Heart left ventricle (tissue), 16 donors: ENCODE measurements around the gene DCDC2. TPM values are rescaled to one million over a fixed set of nuclear protein-coding genes. Genes with fewer than 3 reads are reported as not detected.

ENCODE experiments used
- ATAC-seq, 4 donors: fragments of 200-7000 bp; cut with Tn5 transposase; one replicate each; pipeline ENCODE4 v1.9.1; 2020 to 2022; ENCODE audit warnings: moderate library complexity in 4 of 4, mild to moderate bottlenecking in 3 of 4, moderate number of reproducible peaks in 1 of 4
- DNase-seq, 5 donors: peaks; one replicate each; pipeline ENCODE4 v3.0.0-alpha.2; 2020
- H3K27ac ChIP-seq, 12 donors: fragments of 200-600 bp; sonication (generic) in 4 of 12; one replicate each; pipeline versions ENCODE4 v1.5.0 to v1.8.0; 2016 to 2022; ENCODE audit warnings: mild to moderate bottlenecking in 2 of 12
- H3K27me3 ChIP-seq, 9 donors: fragments of 200-600 bp; sonication (generic) in 2 of 9; one replicate each; pipeline versions ENCODE4 v1.5.1 to v1.8.0; 2016 to 2022; ENCODE audit warnings: mild to moderate bottlenecking in 3 of 9
- H3K36me3 ChIP-seq, 9 donors: fragments of 200-600 bp; sonication (generic) in 2 of 9; one replicate each; pipeline versions ENCODE4 v1.5.0 to v1.8.0; 2018 to 2022; ENCODE audit warnings: mild to moderate bottlenecking in 2 of 9
- H3K4me1 ChIP-seq, 12 donors: fragments of 200-600 bp; sonication (generic) in 4 of 12; one replicate each; pipeline versions ENCODE4 v1.5.0 to v1.8.0; 2016 to 2022; ENCODE audit warnings: mild to moderate bottlenecking in 3 of 12
- H3K4me3 ChIP-seq, 12 donors: fragments of 200-600 bp; sonication (generic) in 4 of 12; one replicate each; pipeline versions ENCODE4 v1.5.0 to v1.8.0; 2017 to 2022; ENCODE audit warnings: mild to moderate bottlenecking in 9 of 12, moderate library complexity in 4 of 12
- H3K9me3 ChIP-seq, 12 donors: fragments of 200-600 bp; sonication (generic) in 4 of 12; one replicate each; pipeline versions ENCODE4 v1.5.0 to v1.8.0; 2016 to 2022; ENCODE audit warnings: mild to moderate bottlenecking in 1 of 12
- POLR2A ChIP-seq, 2 donors: fragments of 450-650 bp; IDR thresholded peaks; one replicate each; pipeline ENCODE4 v1.6.1; 2017; ENCODE audit warnings: antibody characterized with exemption in 2 of 2, mild to moderate bottlenecking in 2 of 2, moderate library complexity in 2 of 2
- WGBS, 4 donors: extraction: QIAGEN DNeasy Blood & Tissue Kit in 2 of 4; methylation state at CpG; one replicate each; pipeline versions ENCODE4 v1.1.5 to v1.1.7; 2013 to 2018; 5-methylcytosine and 5-hydroxymethylcytosine counted together
- intact Hi-C, 10 donors: fragments of 100-400 bp; cut with DNase I; formaldehyde crosslinking; loops; one replicate each; pipeline versions ENCODE4 v1.11.1 to v1.14.2; 2022
- polyA plus RNA-seq, 2 donors: library from polyadenylated mRNA; stranded (reverse); fragments of 200-250 nt; gene quantifications; one replicate each; pipeline ENCODE4 v1.2.3, GENCODE V29; 2013
- total RNA-seq, 9 donors: library from RNA; depleted of rRNA in 2 of 9; stranded (reverse); fragments of >200 nt in 2 of 9; fragmentation: NEBNext Ultra II Directional in 3 of 9; extraction: Animal tissue kit (Norgen Biotek cat#: 25700) in 3 of 9; gene quantifications; one replicate each; pipeline versions ENCODE4 v1.1.0 to v1.2.4, GENCODE V29; 2016 to 2023
- TF ChIP-seq, protein P1 (sequence below), 12 donors: fragments of 200-600 bp; sonication (generic) in 4 of 12; IDR thresholded peaks; one replicate each; pipeline versions ENCODE4 v1.5.0 to v1.8.0; 2018 to 2022; ENCODE audit warnings: antibody characterized with exemption in 12 of 12, mild to moderate bottlenecking in 5 of 12
- donor health status: ischemic (EF 13 %, LVEDD 7.1; RV severe dilation, severe dysfunction).
- donor health status: healthy with polysubstance abuse.
- donor health status: DM: no; HTN: yes; CAD: no.
- donor health status: DM: no; HTN: no; CAD: no.
- donor health status: ischemic (EF 25% LVEDD 6.9; RV normal size, moderate dysfunction).
- donor health status: ischemic (EF 25% LVEDD 5.7; RV mildly dilated, moderate dysfunction).
- donor health status: healthy.
- donor health status: DM: yes; HTN: yes; CAD: no.
- donor health status: ischemic (EF 35%, LVEDD 5.7; RV mildly dilated, moderate dysfunction).
- donor health status: nonischemic (EF 11% LVEDD 7.7; RV severe dilation, severe dysfunction).
- donor health status: DM: yes; HTN: yes; CAD: no.
- donor health status: PGD.
- donor health status: ischemic (EF 29% LVEDD 5.4; RV normal size, mild dysfunction).
- donor health status: nonischemic (EF 23%, LVEDD 6.1; RV moderate dilation, normal function).

DCDC2 gene
- total and polyA plus RNA-seq, 11 donors: 0.05 to 0.16 TPM; not detected in 9

DNA sequence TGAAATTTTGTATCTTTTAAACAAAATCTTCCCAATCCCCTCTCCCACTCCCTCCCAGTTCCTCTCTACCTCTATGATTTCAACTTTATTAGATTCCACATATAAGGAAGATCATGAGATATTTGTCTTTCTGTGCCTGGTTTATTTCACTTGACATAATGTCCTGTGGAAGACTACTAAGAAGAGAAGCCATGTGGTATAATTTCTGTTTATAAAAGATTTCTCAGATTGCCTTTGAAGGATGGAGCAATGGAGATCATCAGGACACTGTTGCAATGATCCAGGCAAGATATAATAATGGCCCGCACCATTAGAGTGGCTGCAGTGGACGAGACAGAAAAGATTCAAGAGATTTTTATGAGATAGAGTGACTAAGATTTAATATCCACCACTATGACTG lies 218.8 kb downstream of the DCDC2 start:
- no peak overlapping the region for H3K4me3 ChIP-seq
- intact Hi-C loops: no loop called here
- H3K27me3 ChIP-seq: peaks cover 0 to 5% (median 0%) of the 10 kb centered on the region in 9 donors
- H3K9me3 ChIP-seq: no peaks in the 10 kb centered on the region
- H3K27ac ChIP-seq: no peak overlapping the region
- TF ChIP-seq, protein P1, sequence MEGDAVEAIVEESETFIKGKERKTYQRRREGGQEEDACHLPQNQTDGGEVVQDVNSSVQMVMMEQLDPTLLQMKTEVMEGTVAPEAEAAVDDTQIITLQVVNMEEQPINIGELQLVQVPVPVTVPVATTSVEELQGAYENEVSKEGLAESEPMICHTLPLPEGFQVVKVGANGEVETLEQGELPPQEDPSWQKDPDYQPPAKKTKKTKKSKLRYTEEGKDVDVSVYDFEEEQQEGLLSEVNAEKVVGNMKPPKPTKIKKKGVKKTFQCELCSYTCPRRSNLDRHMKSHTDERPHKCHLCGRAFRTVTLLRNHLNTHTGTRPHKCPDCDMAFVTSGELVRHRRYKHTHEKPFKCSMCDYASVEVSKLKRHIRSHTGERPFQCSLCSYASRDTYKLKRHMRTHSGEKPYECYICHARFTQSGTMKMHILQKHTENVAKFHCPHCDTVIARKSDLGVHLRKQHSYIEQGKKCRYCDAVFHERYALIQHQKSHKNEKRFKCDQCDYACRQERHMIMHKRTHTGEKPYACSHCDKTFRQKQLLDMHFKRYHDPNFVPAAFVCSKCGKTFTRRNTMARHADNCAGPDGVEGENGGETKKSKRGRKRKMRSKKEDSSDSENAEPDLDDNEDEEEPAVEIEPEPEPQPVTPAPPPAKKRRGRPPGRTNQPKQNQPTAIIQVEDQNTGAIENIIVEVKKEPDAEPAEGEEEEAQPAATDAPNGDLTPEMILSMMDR (IDR thresholded peaks at IDR 0.05): no peak
- TF ChIP-seq POLR2A (IDR thresholded peaks at IDR 0.05): no peak
- ATAC-seq: no peak
- no peak for DNase-seq
- H3K4me1 ChIP-seq: peaks cover 0 to 9% (median 0%) of the 10 kb centered on the region in 12 donors
- H3K36me3 ChIP-seq: no peaks in the 10 kb centered on the region
- WGBS, 4 donors: 83 to 87% (median 86%) methylated on average over 2 of the region's 2 CpGs

DNA sequence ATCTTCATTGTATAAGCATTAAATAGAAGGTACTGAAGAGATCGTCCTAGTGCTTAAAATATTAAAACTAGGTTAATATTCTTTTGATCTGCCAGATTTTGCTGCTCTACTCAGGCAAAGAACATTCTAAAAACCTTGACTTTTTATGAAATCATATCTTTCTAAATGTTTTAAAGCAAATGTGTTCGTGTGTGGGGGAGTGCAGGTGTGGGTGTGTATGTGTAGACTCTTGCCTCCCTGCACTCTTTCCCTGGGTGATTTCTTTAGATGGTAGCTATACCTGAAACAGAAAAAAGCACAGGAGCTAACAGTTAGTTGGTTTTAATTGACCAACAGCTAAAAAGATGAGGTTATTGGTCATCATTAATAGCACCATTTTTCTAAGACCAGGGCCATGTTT lies 226.1 kb downstream of the DCDC2 start:
- 64 to 75% (median 69%) methylated on average over 2 of the region's 2 CpGs for WGBS, 4 donors
- DNase-seq (no peak), ATAC-seq (no peak)
- Histone ChIP-seq H3K27me3 (peaks cover 0 to 5% (median 0%) of the 10 kb centered on the region in 9 donors), H3K4me3 (no peak overlapping the region), H3K9me3 (no peaks in the 10 kb centered on the region), H3K4me1 (no peaks in the 10 kb centered on the region), H3K27ac (no peak overlapping the region), H3K36me3 (no peaks in the 10 kb centered on the region)
- TF ChIP-seq, protein P1 (IDR thresholded peaks at IDR 0.05): no peak
- TF ChIP-seq POLR2A (IDR thresholded peaks at IDR 0.05): no peak
- intact Hi-C loops: no loop called here

DNA sequence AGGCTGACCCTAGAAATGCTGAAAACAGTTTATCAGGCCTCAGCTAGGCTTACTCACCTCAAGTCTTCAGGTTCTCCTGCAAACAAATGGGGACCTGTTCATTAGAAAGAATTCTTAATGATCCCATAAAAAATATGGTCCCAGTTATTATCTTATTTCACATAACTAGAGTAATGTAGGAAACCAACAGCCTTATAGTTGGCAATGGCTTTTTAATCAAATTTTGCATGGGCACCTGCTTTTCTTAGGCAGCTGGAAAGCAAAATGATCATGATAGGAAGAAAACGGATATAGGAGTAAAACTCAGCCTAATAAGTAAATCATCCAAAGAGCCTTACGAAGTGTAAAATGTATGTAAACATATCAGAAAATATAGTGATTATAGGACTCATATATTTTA lies 230.5 kb downstream of the DCDC2 start:
- DNase-seq (no peak), ATAC-seq (no peak)
- Histone ChIP-seq H3K4me1 (peaks cover 0 to 7% (median 0%) of the 10 kb centered on the region in 12 donors), H3K36me3 (no peaks in the 10 kb centered on the region), H3K9me3 (no peaks in the 10 kb centered on the region), H3K4me3 (no peak overlapping the region), H3K27ac (no peak overlapping the region), H3K27me3 (peaks cover 0 to 26% (median 6%) of the 10 kb centered on the region in 9 donors)
- intact Hi-C loops: no loop called here
- TF ChIP-seq, protein P1 (IDR thresholded peaks at IDR 0.05): no peak
- 74 to 82% (median 78%) methylated on average over 2 of the region's 2 CpGs for WGBS, 4 donors

DNA sequence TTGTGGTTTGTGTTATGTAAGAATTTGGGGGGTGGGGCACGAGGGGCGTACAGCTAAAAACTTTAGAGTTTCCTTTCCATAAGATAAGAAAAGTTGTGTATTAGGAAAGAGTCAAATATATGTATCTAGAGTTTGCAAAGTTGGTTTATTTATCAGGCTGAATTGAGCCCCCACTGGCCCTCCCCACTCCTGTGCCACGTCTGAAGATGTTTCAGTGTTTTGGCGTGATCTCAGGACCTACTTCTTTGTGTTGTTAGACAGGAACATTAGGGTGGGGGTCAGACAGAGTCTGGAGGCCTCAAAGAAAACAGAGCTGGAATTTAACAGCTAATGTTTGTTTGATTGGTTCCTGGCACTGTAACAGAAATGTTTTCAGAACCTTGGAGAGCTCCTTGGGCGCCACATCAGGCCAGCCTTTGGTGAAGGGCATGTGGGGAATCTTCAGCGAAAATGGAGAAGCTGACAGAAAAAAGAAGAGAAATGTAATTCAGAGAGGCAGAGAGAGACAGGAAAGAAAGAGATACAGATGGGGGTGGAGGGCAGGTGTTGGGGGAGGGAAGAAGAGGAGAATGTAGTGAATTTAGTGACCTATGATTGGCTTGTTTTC lies 231.2 kb downstream of the DCDC2 start:
- TF ChIP-seq POLR2A (IDR thresholded peaks at IDR 0.05): no peak
- TF ChIP-seq, protein P1 (IDR thresholded peaks at IDR 0.05): no peak
- no peak overlapping the region for H3K4me3 ChIP-seq
- 1 to 4% (median 2%) methylated on average over 6 of the region's 6 CpGs for WGBS, 4 donors
- no peak overlapping the region for H3K27ac ChIP-seq
- intact Hi-C loops: no loop called here
- ATAC-seq: peak in 1 of 4 donors; percentile 37
- peak in 2 of 5 donors; percentile 8 to 35 for DNase-seq
- H3K9me3 ChIP-seq: no peaks in the 10 kb centered on the region
- H3K36me3 ChIP-seq: no peaks in the 10 kb centered on the region
- peaks cover 0 to 26% (median 6%) of the 10 kb centered on the region in 9 donors for H3K27me3 ChIP-seq
- H3K4me1 ChIP-seq: peaks cover 0 to 7% (median 0%) of the 10 kb centered on the region in 12 donors
